Endothelial cell (in vitro differentiated cells): ENCODE results near the gene RIPK4. TPM values are rescaled to one million over a fixed set of nuclear protein-coding genes. Genes with fewer than 3 reads are reported as not detected.

Experiments used
- DNase-seq: peaks from one replicate; pipeline ENCODE4 v3.0.0; 2021; ENCODE audit warnings: low spot score
- H3K27ac Mint-ChIP-seq: one replicate; pipeline ENCODE4 v1.8.0; 2021; ENCODE audit warnings: mixed read lengths, inconsistent platforms; ENCODE audit not compliant: unreplicated experiment
- H3K27me3 Mint-ChIP-seq: one replicate; pipeline ENCODE4 v1.8.0; 2021; ENCODE audit warnings: mild to moderate bottlenecking, moderate library complexity, mixed read lengths, inconsistent platforms; ENCODE audit not compliant: unreplicated experiment
- H3K36me3 Mint-ChIP-seq: one replicate; pipeline ENCODE4 v1.8.0; 2021; ENCODE audit warnings: mild to moderate bottlenecking, low read depth, mixed read lengths, inconsistent platforms; ENCODE audit not compliant: unreplicated experiment
- H3K4me1 Mint-ChIP-seq: one replicate; pipeline ENCODE4 v1.8.0; 2021; ENCODE audit warnings: mild to moderate bottlenecking, mixed read lengths, inconsistent platforms; ENCODE audit not compliant: unreplicated experiment
- H3K4me3 Mint-ChIP-seq: one replicate; pipeline ENCODE4 v1.8.0; 2021; ENCODE audit warnings: mild to moderate bottlenecking, mixed read lengths, inconsistent platforms; ENCODE audit not compliant: unreplicated experiment
- H3K9me3 Mint-ChIP-seq: one replicate; pipeline ENCODE4 v1.8.0; 2021; ENCODE audit warnings: mixed read lengths, inconsistent platforms; ENCODE audit not compliant: unreplicated experiment
- CTCF ChIP-seq: fragments of 200-600 bp; sonication (generic); IDR thresholded peaks from one replicate; pipeline ENCODE4 v1.5.0; 2021; ENCODE audit warnings: antibody characterized with exemption; ENCODE audit not compliant: unreplicated experiment
- total RNA-seq: library from RNA; stranded (reverse); fragmentation: NEBNext Ultra II Directional; extraction: Animal tissue kit (Norgen Biotek cat#: 25700); gene quantifications from one replicate; pipeline ENCODE4 v1.2.1, GENCODE V29; 2021; ENCODE audit not compliant: unreplicated experiment

RIPK4 gene
- total RNA-seq, 1 donor from 2014 or later = 9.6 TPM

- peaks cover 17% of the 10 kb centered on the region for H3K4me1 Mint-ChIP-seq
- peaks cover 18% of the 10 kb centered on the region for H3K36me3 Mint-ChIP-seq
- DNase-seq = no peak
- H3K9me3 Mint-ChIP-seq = no peaks in the 10 kb centered on the region
- no peak overlapping the region for H3K27ac Mint-ChIP-seq
- H3K27me3 Mint-ChIP-seq = peaks cover 6% of the 10 kb centered on the region
- no peak for TF ChIP-seq CTCF
- no peak overlapping the region for H3K4me3 Mint-ChIP-seq
Observed at GRCh38 chr21:41751611-41752011, 15.2 kb downstream of the RIPK4 start.

DNA sequence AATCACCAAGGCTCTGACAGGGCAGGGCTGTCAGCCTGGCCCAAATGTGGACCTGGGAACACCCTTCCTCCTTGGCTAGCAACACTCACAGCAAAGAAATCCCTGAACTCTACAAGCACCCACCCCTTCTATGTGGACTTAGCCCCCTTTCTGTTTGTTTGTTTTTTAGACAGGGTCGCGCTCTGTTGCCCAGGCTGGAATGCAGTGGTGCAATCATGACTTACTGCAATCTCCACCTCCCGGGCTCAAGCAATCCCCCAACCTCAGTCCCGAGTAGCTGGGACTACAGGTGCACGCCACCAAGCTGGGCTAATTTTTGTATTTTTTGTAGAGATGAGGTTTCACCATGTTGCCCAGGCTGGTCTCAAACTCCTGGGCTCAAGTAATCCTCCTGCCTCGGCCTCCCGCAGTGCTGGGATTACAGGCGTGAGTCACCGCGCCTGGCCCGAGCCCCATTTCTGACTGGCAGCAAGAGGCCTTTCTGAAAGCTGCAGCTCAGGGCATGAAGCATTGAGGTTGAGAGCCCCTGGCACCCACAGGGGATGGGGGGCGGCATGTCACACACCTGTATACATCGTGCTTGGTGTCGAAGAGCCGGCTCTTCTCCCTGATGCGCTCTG lies 16.2 kb downstream of the RIPK4 start:
- no peak for DNase-seq
- Mint-ChIP-seq H3K27ac (no peak overlapping the region), H3K4me1 (peaks cover 17% of the 10 kb centered on the region), H3K36me3 (peaks cover 15% of the 10 kb centered on the region), H3K4me3 (no peak overlapping the region), H3K9me3 (no peaks in the 10 kb centered on the region), H3K27me3 (peaks cover 6% of the 10 kb centered on the region)
- no peak for TF ChIP-seq CTCF

GRCh38 chr21:41750051-41750450 lies 16.8 kb downstream of the RIPK4 start:
- peaks cover 6% of the 10 kb centered on the region for H3K27me3 Mint-ChIP-seq
- no peak for TF ChIP-seq CTCF
- no peak overlapping the region for H3K27ac Mint-ChIP-seq
- peaks cover 17% of the 10 kb centered on the region for H3K4me1 Mint-ChIP-seq
- no peaks in the 10 kb centered on the region for H3K9me3 Mint-ChIP-seq
- H3K4me3 Mint-ChIP-seq = no peak overlapping the region
- DNase-seq = no peak
- H3K36me3 Mint-ChIP-seq = peaks cover 20% of the 10 kb centered on the region

GRCh38 chr21:41749286-41749685 lies 17.6 kb downstream of the RIPK4 start:
- Mint-ChIP-seq H3K27me3 (peaks cover 6% of the 10 kb centered on the region), H3K36me3 (peaks cover 23% of the 10 kb centered on the region), H3K4me1 (peaks cover 16% of the 10 kb centered on the region), H3K4me3 (no peak overlapping the region), H3K9me3 (no peaks in the 10 kb centered on the region), H3K27ac (no peak overlapping the region)
- no peak for TF ChIP-seq CTCF
- DNase-seq = no peak

- Mint-ChIP-seq H3K27me3 (peaks cover 6% of the 10 kb centered on the region), H3K9me3 (no peaks in the 10 kb centered on the region), H3K36me3 (peaks cover 28% of the 10 kb centered on the region), H3K4me1 (peaks cover 7% of the 10 kb centered on the region), H3K27ac (no peak overlapping the region), H3K4me3 (no peak overlapping the region)
- TF ChIP-seq CTCF = no peak
- DNase-seq = no peak
Observed at GRCh38 chr21:41747943-41748738, 18.7 kb downstream of the RIPK4 start.
